ENCODE data around the gene LMTK3.

Gene LMTK3

DNA sequence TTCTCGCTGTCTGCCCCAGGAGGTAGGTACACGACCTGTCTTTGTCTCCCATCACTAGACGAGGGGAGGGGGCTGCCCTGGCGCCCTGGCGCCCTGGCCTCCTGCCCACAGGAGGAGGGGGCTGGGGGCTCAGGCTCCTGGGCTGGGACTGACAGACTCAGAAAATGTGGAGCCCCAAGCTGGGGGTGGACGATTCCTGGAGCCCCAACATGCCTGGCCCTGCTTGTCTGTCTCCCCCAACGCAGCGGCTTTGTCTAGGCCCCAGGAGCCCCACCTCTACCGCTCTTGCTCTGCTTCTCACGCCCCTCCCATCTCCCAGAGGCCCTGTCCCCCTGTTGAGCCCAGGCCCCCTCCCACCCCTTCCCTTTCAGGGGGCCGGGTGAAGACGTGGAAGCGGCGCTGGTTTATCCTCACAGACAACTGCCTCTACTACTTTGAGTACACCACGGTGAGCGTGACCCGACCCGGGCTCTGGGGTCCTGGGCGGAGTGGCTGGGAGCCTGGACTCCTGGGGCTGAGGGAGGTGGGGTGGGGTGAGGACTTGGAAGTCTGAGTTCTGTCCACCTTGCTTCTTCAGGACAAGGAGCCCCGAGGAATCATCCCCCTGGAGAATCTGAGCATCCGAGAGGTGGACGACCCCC, 33.8 kb downstream of the LMTK3 start:
- Histone ChIP-seq H3K27me3 (replicated peaks; ENCODE audit: control insufficient read depth, insufficient read depth, low read length) (no peaks in the 10 kb centered on the region), H3K4me3 (replicated peaks; ENCODE audit: low read depth, low read length) (no peak overlapping the region), H3K36me3 (ENCODE audit: control insufficient read depth, insufficient read depth, low read length) (peaks cover 24% of the 10 kb centered on the region)
- DNase-seq (ENCODE audit: extremely low read depth, insufficient read length) = no peak
- TF ChIP-seq, protein P1, sequence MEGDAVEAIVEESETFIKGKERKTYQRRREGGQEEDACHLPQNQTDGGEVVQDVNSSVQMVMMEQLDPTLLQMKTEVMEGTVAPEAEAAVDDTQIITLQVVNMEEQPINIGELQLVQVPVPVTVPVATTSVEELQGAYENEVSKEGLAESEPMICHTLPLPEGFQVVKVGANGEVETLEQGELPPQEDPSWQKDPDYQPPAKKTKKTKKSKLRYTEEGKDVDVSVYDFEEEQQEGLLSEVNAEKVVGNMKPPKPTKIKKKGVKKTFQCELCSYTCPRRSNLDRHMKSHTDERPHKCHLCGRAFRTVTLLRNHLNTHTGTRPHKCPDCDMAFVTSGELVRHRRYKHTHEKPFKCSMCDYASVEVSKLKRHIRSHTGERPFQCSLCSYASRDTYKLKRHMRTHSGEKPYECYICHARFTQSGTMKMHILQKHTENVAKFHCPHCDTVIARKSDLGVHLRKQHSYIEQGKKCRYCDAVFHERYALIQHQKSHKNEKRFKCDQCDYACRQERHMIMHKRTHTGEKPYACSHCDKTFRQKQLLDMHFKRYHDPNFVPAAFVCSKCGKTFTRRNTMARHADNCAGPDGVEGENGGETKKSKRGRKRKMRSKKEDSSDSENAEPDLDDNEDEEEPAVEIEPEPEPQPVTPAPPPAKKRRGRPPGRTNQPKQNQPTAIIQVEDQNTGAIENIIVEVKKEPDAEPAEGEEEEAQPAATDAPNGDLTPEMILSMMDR (IDR thresholded peaks at IDR 0.05; ENCODE audit: insufficient read depth, low read length, poor library complexity, severe bottlenecking) = no peak

DNA sequence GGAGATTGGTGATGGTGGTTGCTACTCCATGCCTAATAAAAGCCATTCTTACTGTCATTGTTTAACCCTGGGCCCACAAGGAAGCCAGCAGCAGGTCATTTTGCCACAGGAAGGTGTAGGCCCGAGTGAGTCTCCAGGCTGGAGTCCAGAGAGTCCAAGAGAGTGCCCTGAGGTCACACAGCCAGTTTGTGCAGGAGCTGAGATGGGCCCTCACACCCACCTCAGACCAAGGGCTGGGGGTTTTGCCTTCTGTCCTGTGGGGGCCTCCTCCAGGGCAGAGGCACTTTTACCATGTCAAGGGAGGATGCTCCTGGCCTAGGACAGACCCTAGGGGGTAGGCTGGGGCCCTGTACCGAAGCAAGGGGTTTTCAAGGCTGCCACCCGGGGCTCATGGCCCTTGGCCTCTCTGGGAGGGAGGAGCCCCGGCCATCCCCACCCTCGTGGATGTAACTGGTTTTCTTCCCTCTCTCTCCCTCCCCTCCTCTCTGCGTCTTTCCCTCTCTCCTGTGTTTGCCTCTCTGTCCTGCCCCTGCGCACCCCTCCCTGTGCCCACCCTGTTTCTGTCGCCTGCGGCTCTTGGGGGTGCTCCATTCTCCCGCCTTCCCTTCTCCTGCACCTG, 34.5 kb downstream of the LMTK3 start:
- H3K4me3 ChIP-seq (replicated peaks; ENCODE audit: low read depth, low read length) = no peak overlapping the region
- no peak for DNase-seq (ENCODE audit: extremely low read depth, insufficient read length)
- H3K36me3 ChIP-seq (ENCODE audit: control insufficient read depth, insufficient read depth, low read length) = peaks cover 24% of the 10 kb centered on the region
- TF ChIP-seq, protein P1 (IDR thresholded peaks at IDR 0.05; ENCODE audit: insufficient read depth, low read length, poor library complexity, severe bottlenecking) = no peak
- H3K27me3 ChIP-seq (replicated peaks; ENCODE audit: control insufficient read depth, insufficient read depth, low read length) = no peaks in the 10 kb centered on the region

DNA sequence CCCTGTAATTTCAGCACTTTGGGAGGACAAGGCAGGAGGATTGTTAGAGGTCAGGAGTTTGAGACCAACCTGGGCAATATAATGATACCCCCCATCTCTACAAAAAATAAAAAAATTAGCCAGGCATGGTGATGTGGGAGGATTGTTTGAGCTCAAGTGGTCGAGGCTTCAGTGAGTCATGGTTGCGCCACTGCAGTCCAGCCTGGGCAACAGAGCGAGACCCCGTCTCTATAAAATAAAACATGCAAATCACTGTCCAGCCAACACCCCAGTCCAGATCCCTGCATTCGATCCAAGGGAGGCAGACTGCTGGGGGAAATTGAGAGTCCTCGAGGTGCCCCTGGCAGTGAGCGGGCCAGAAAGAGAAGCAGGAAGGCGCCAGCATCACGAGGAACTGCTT, 35.5 kb downstream of the LMTK3 start:
- TF ChIP-seq, protein P1 (IDR thresholded peaks at IDR 0.05; ENCODE audit: insufficient read depth, low read length, poor library complexity, severe bottlenecking) = no peak
- Histone ChIP-seq H3K36me3 (ENCODE audit: control insufficient read depth, insufficient read depth, low read length) (peaks cover 27% of the 10 kb centered on the region), H3K27me3 (replicated peaks; ENCODE audit: control insufficient read depth, insufficient read depth, low read length) (no peaks in the 10 kb centered on the region)

DNA sequence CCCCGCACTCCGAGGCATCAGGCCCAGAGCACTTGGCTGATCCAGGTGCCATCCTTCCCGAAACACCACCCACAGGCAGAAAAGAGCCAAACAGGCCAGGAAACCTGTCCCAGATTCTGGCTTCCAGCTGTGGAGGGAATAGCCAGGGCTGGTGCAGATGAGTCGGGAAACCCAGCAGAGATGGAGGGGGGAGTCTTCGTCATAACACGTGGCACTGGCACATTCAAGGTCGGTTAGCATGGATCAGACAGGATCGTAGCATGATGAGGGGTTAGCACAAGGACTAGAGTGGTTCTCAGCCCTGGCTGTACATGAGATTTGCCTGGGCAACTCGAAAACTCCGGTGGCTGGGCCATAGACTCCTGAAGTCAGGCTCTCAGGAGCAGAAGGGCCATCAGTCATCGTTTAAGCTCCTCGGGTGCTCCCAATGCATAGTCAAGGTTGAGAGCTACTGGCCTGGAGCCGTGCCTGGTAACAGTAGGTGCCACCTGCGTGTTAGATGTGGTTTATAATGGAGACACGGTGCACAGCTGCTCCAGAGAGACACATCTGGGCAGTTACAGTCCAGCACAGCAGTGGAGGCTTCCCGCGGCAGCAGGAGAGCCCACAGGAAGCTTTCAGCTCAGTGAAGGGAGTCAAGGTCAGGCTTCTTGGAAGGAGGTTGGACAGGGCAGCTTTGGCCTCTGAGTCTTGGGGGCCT, 36.1 kb downstream of the LMTK3 start:
- Histone ChIP-seq H3K27me3 (replicated peaks; ENCODE audit: control insufficient read depth, insufficient read depth, low read length) (no peaks in the 10 kb centered on the region), H3K36me3 (ENCODE audit: control insufficient read depth, insufficient read depth, low read length) (peaks cover 32% of the 10 kb centered on the region), H3K4me3 (replicated peaks; ENCODE audit: low read depth, low read length) (no peak overlapping the region)
- no peak for DNase-seq (ENCODE audit: extremely low read depth, insufficient read length)
- TF ChIP-seq, protein P1 (IDR thresholded peaks at IDR 0.05; ENCODE audit: insufficient read depth, low read length, poor library complexity, severe bottlenecking) = no peak

More for the DNA sequence above, 35.5 kb downstream of the LMTK3 start:
- no peak overlapping the region for H3K4me3 ChIP-seq (replicated peaks; ENCODE audit: low read depth, low read length)
- DNase-seq (ENCODE audit: extremely low read depth, insufficient read length) = no peak

DNA sequence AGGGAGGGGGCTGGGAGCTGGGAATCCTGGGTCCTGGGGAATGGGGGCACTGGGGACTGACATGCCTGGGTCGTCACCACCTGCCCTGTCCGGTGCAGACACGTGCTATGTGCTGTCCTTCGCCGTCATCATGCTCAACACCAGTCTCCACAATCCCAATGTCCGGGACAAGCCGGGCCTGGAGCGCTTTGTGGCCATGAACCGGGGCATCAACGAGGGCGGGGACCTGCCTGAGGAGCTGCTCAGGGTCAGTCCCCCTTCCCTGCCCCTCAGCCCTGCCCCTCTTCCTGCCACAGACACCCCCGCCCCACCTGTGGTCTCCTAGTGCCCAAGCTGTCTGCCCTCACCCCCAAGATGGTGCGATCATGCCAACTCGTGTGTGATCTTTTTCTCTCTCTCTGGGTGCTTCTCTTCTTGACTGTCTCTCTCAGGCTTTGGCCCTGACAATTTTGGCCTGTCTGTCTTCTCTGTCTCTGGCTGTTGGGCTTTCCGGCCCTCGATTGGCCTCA, 37.5 kb downstream of the LMTK3 start:
- H3K4me3 ChIP-seq (replicated peaks; ENCODE audit: low read depth, low read length) = no peak overlapping the region
- DNase-seq (ENCODE audit: extremely low read depth, insufficient read length) = no peak
- H3K36me3 ChIP-seq (ENCODE audit: control insufficient read depth, insufficient read depth, low read length) = peaks cover 31% of the 10 kb centered on the region
- no peaks in the 10 kb centered on the region for H3K27me3 ChIP-seq (replicated peaks; ENCODE audit: control insufficient read depth, insufficient read depth, low read length)
- TF ChIP-seq, protein P1 (IDR thresholded peaks at IDR 0.05; ENCODE audit: insufficient read depth, low read length, poor library complexity, severe bottlenecking) = no peak
